Neuronal stem cell (in vitro differentiated cells): ENCODE data around the gene PPIE.
A peak's percentile ranks its signal among the peaks of the same experiment; 100 is the strongest.

Experiments used
- DNase-seq: peaks from one replicate; pipeline ENCODE4 v3.0.0-alpha.2; 2013; ENCODE audit warnings: low spot score
- H2AFZ ChIP-seq: one replicate; pipeline ENCODE4 v1.6.1; 2013; ENCODE audit warnings: mild to moderate bottlenecking, low read length, inconsistent platforms
- H2AK5ac ChIP-seq: 2 replicates; pipeline ENCODE4 v1.6.1; 2013; ENCODE audit warnings: low read depth, mild to moderate bottlenecking, inconsistent platforms, low read length, moderate library complexity, mixed read lengths
- H2BK120ac ChIP-seq: 2 replicates; pipeline ENCODE4 v1.6.1; 2013; ENCODE audit warnings: low read depth, mild to moderate bottlenecking, inconsistent platforms, low read length, moderate library complexity, mixed read lengths
- H2BK12ac ChIP-seq: one replicate; pipeline ENCODE4 v1.6.1; 2013; ENCODE audit warnings: low read length, inconsistent platforms
- H2BK15ac ChIP-seq: 2 replicates; pipeline ENCODE4 v1.6.1; 2013; ENCODE audit warnings: mild to moderate bottlenecking, low read length, inconsistent platforms, mixed read lengths
- H2BK5ac ChIP-seq: one replicate; pipeline ENCODE4 v1.6.1; 2013; ENCODE audit warnings: inconsistent platforms, mild to moderate bottlenecking, low read length, moderate library complexity
- H3K14ac ChIP-seq: one replicate; pipeline ENCODE4 v1.6.1; 2013; ENCODE audit warnings: low read length, inconsistent platforms
- H3K18ac ChIP-seq: 2 replicates; pipeline ENCODE4 v1.6.1; 2013; ENCODE audit warnings: low read length, inconsistent platforms
- H3K23ac ChIP-seq: 2 replicates; pipeline ENCODE4 v1.6.1; 2013; ENCODE audit warnings: low read depth, mild to moderate bottlenecking, mixed read lengths, low read length, inconsistent platforms; ENCODE audit not compliant: poor library complexity
- H3K27ac ChIP-seq: replicated peaks from 3 replicates; pipeline ENCODE4 v1.5.1; 2013; ENCODE audit warnings: low read length, inconsistent platforms
- H3K27me3 ChIP-seq, 3 experiments: 2 replicates each; pipeline ENCODE4 v1.6.1; 2013; ENCODE audit warnings: low read length in 3 of 3, mild to moderate bottlenecking in 2 of 3, inconsistent platforms in 1 of 3, low read depth in 1 of 3, mixed read lengths in 1 of 3, moderate library complexity in 1 of 3; ENCODE audit not compliant: control insufficient read depth in 3 of 3, insufficient read depth in 3 of 3
- H3K36me3 ChIP-seq, 2 donors: replicated peaks in 1 of 2; 2 replicates each; pipeline ENCODE4 v1.6.1; 2013; ENCODE audit warnings: low read length in 2 of 2; ENCODE audit not compliant: control insufficient read depth in 2 of 2, insufficient read depth in 2 of 2
- H3K4ac ChIP-seq: 2 replicates; pipeline ENCODE4 v1.6.1; 2013; ENCODE audit warnings: inconsistent platforms, mild to moderate bottlenecking, low read length, moderate library complexity
- H3K4me1 ChIP-seq, 2 donors: 1 replicate in 1 of 2; 2 replicates in 1 of 2; pipeline ENCODE4 v1.6.1; 2013; ENCODE audit warnings: low read length in 2 of 2, low read depth in 1 of 2; ENCODE audit not compliant: control insufficient read depth in 2 of 2, insufficient read depth in 1 of 2
- H3K4me2 ChIP-seq: one replicate; pipeline ENCODE4 v1.6.1; 2013; ENCODE audit warnings: mild to moderate bottlenecking, low read length, inconsistent platforms; ENCODE audit not compliant: insufficient read depth, poor library complexity, severe bottlenecking
- H3K4me3 ChIP-seq, 2 donors: 2 replicates each; pipeline ENCODE4 v1.5.1; 2013; ENCODE audit warnings: low read length in 2 of 2, mild to moderate bottlenecking in 2 of 2, inconsistent platforms in 1 of 2, moderate library complexity in 1 of 2
- H3K79me1 ChIP-seq: one replicate; pipeline ENCODE4 v1.6.1; 2013; ENCODE audit warnings: low read depth, mild to moderate bottlenecking, inconsistent platforms, low read length, moderate library complexity
- H3K9ac ChIP-seq: one replicate; pipeline ENCODE4 v1.6.1; 2013; ENCODE audit warnings: mild to moderate bottlenecking, low read depth, low read length, inconsistent platforms; ENCODE audit not compliant: poor library complexity
- H3K9me3 ChIP-seq, 2 donors: replicated peaks in 1 of 2; 2 replicates each; pipeline versions ENCODE3 to v1.6.1; 2013; ENCODE audit warnings: low read length in 2 of 2, mild to moderate bottlenecking in 2 of 2, inconsistent platforms in 1 of 2, low read depth in 1 of 2, mixed read lengths in 1 of 2, moderate library complexity in 1 of 2; ENCODE audit not compliant: control insufficient read depth in 2 of 2, insufficient read depth in 1 of 2
- H4K8ac ChIP-seq: one replicate; pipeline ENCODE4 v1.6.1; 2013; ENCODE audit warnings: low read depth, mild to moderate bottlenecking, inconsistent platforms, low read length, moderate library complexity
- H4K91ac ChIP-seq: one replicate; pipeline ENCODE4 v1.6.1; 2013; ENCODE audit warnings: low read length, low read depth, mild to moderate bottlenecking, inconsistent platforms; ENCODE audit not compliant: poor library complexity
- WGBS, 2 donors: extraction: QIAGEN DNeasy Blood & Tissue Kit; methylation state at CpG; one replicate each; pipeline ENCODE4 v1.1.7; 2013; ENCODE audit warnings: missing lambda C conversion rate in 2 of 2, mixed read lengths in 1 of 2; ENCODE audit not compliant: insufficient read length in 2 of 2, insufficient replicate concordance in 1 of 2; ENCODE audit errors: extremely low coverage in 2 of 2; 5-methylcytosine and 5-hydroxymethylcytosine counted together

The PPIE gene

DNA sequence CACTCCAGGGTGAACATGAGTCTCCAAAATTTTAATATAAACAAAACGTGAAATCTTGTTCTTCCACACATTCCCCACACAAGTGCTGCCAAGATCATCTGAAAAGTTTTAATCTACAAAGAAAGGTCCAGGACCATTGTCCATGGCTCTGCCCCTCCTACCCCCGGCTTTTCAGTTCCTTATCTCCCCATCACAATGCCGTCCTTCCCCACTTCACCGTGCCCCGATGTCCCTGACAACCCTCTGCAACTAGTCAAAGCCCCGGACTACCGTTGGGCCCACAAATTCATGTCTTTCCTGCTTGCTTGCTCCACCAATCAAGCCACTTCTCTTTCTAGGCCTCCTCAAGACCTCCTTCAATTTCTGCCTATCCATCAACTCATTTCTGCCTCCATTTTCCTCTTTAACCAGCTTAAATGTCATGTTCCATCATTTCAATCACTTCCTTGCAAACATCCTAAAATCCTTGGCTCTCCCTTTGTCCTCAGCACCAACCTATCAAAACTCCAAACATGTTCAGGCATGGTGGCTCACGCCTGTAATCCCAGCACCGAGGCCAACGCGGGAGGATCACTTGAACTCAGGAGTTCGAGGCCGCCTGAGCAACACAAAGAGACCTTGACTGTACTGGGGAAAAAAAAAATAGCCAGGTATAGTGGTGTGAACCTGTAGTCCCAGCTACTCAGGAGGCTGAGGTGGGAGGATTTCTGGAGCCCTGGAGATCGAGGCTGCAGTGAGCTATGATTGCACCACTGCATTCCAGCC is 64.0 kb downstream of the PPIE start:
- peaks cover 0 to 1% of the 10 kb centered on the region in 2 donors for H3K4me1 ChIP-seq
- H3K23ac ChIP-seq = no peak overlapping the region
- no peak overlapping the region for H2AK5ac ChIP-seq
- H3K79me1 ChIP-seq = no peaks in the 10 kb centered on the region
- DNase-seq = no peak
- no peaks in the 10 kb centered on the region for H3K36me3 ChIP-seq
- peak overlapping the region; percentile 53 for H2AFZ ChIP-seq
- no peak overlapping the region for H3K9ac ChIP-seq
- no peak overlapping the region for H3K27ac ChIP-seq
- H3K4me3 ChIP-seq = no peak overlapping the region
- H3K9me3 ChIP-seq = no peaks in the 10 kb centered on the region
- H2BK12ac ChIP-seq = no peak overlapping the region
- H3K4me2 ChIP-seq = no peak overlapping the region
- H2BK15ac ChIP-seq = no peak overlapping the region
- H3K14ac ChIP-seq = no peak overlapping the region
- no peak overlapping the region for H4K8ac ChIP-seq
- H2BK5ac ChIP-seq = no peak overlapping the region
- WGBS, 2 donors = no CpG with 5 or more reads among the region's 14 CpGs
- no peak overlapping the region for H4K91ac ChIP-seq
- H3K18ac ChIP-seq = no peak overlapping the region
- no peak overlapping the region for H3K4ac ChIP-seq
- peaks cover 0 to 3% (median 0%) of the 10 kb centered on the region in 3 experiments for H3K27me3 ChIP-seq
- no peak overlapping the region for H2BK120ac ChIP-seq

DNA sequence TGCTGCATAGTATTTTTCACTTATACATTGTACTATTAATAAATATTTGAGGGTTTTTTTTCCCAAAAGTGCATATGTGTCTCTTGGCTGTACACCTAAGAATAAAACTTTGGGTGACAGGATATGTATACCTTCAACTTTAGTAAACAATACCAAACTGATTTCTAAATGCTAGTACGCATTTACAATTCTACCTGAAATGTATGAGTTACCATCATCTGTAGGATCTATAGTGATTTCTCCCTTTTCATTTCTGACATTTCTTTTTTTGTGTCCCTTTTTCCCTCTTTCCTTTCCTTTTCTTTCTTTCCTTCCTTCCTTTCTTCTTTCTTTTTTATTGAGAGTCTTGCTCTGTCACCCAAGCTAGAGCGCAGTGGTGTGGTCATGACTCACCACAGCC is 66.7 kb downstream of the PPIE start:
- no peak overlapping the region for H3K23ac ChIP-seq
- H3K79me1 ChIP-seq = no peaks in the 10 kb centered on the region
- H3K9me3 ChIP-seq = peaks cover 0 to 2% of the 10 kb centered on the region in 2 donors
- H2BK12ac ChIP-seq = no peak overlapping the region
- H3K9ac ChIP-seq = no peak overlapping the region
- H3K18ac ChIP-seq = no peak overlapping the region
- no peak overlapping the region for H4K8ac ChIP-seq
- H2BK120ac ChIP-seq = no peak overlapping the region
- H2BK5ac ChIP-seq = no peak overlapping the region
- H3K27ac ChIP-seq = no peak overlapping the region
- no peak for DNase-seq
- H3K27me3 ChIP-seq = peaks cover 0 to 3% (median 0%) of the 10 kb centered on the region in 3 experiments
- peaks cover 0 to 1% of the 10 kb centered on the region in 2 donors for H3K4me1 ChIP-seq
- H3K4ac ChIP-seq = no peak overlapping the region
- H2AK5ac ChIP-seq = no peak overlapping the region
- no peaks in the 10 kb centered on the region for H3K36me3 ChIP-seq
- whole genome bisulfite sequencing, 2 donors = no CpG with 5 or more reads among the region's 2 CpGs
- no peak overlapping the region for H2AFZ ChIP-seq
- H3K14ac ChIP-seq = no peak overlapping the region
- no peak overlapping the region for H3K4me2 ChIP-seq
- H2BK15ac ChIP-seq = no peak overlapping the region
- H4K91ac ChIP-seq = no peak overlapping the region
- H3K4me3 ChIP-seq = no peak overlapping the region

DNA sequence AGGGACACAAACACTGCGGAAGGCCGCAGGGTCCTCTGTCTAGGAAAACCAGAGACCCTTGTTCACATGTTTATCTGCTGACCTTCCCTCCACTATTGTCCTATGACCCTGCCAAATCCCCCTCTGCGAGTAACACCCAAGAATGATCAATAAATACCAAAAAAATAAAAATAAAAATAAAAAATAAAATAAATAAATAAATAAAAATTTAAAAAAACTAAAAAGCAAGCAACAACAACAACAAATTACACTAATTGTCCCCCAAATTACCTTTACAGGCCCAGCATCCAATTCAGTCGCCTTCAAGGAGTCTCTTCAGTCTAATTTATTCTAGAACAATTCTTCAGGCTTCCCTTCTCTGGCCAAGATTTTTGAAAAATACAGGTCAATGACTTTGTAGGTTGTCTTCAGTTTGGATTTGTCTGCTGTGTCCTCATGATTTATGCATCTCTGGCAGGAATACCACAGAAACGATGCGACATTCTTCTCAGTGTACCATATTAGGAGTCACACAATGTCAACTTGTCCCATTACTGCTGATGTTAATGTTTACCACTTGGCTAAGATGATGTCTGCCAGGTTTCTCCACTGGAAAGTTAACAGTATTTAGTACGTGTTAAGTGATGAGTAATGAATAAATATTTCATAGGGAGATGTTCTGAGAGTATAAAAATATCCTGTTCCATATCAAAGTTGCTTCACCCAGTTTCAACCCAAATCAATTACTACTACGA is 70.3 kb downstream of the PPIE start:
- Histone ChIP-seq H4K91ac (no peak overlapping the region), H3K4ac (no peak overlapping the region)
- DNase-seq = no peak

DNA sequence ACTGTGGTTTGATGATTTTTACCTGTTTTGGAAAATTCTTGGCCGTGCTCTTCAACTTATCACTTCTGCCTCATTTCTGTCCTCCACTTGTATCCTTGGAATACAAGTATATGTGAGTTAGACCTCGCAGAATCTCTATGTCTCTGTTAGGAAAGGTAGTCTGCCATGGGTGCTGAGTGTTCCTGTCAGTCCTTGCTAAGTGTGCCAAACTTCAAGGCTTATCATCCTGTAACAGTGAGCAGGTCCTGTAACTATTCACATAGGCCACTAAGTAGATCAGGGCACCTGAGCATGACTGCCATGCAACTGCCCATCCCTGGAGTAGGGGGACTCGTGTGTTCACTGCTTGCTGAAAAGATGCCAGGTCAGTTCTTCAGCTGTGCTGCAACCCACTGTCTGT is 74.2 kb downstream of the PPIE start:
- DNase-seq = no peak
- no peak overlapping the region for H2BK12ac ChIP-seq
- no peaks in the 10 kb centered on the region for H3K79me1 ChIP-seq
- H4K8ac ChIP-seq = no peak overlapping the region
- H2BK15ac ChIP-seq = no peak overlapping the region
- H3K14ac ChIP-seq = no peak overlapping the region
- no peak overlapping the region for H3K4ac ChIP-seq
- peaks cover 0 to 5% (median 0%) of the 10 kb centered on the region in 3 experiments for H3K27me3 ChIP-seq
- H3K9me3 ChIP-seq = peaks cover 0 to 2% of the 10 kb centered on the region in 2 donors
- H3K36me3 ChIP-seq = no peaks in the 10 kb centered on the region
- no peak overlapping the region for H3K4me3 ChIP-seq
- no peak overlapping the region for H3K18ac ChIP-seq
- no CpG with 5 or more reads among the region's 3 CpGs for WGBS, 2 donors
- H3K27ac ChIP-seq = no peak overlapping the region
- H3K9ac ChIP-seq = no peak overlapping the region
- no peak overlapping the region for H2BK5ac ChIP-seq
- no peak overlapping the region for H4K91ac ChIP-seq
- peaks cover 0 to 7% of the 10 kb centered on the region in 2 donors for H3K4me1 ChIP-seq
- no peak overlapping the region for H3K23ac ChIP-seq
- H2AFZ ChIP-seq = no peak overlapping the region
- H3K4me2 ChIP-seq = no peak overlapping the region
- no peak overlapping the region for H2AK5ac ChIP-seq
- no peak overlapping the region for H2BK120ac ChIP-seq

More for the DNA sequence above, 70.3 kb downstream of the PPIE start:
- Histone ChIP-seq H2BK12ac (no peak overlapping the region), H3K9me3 (peaks cover 0 to 2% of the 10 kb centered on the region in 2 donors), H3K23ac (no peak overlapping the region), H2BK120ac (no peak overlapping the region), H3K27ac (no peak overlapping the region), H3K27me3 (no peaks in the 10 kb centered on the region), H3K9ac (no peak overlapping the region), H2AK5ac (no peak overlapping the region), H3K4me2 (no peak overlapping the region), H3K4me1 (no peaks in the 10 kb centered on the region), H2BK15ac (no peak overlapping the region), H3K79me1 (no peaks in the 10 kb centered on the region), H3K18ac (no peak overlapping the region), H3K14ac (no peak overlapping the region), H4K8ac (no peak overlapping the region), H2AFZ (no peak overlapping the region), H3K4me3 (no peak overlapping the region), H3K36me3 (no peaks in the 10 kb centered on the region), H2BK5ac (no peak overlapping the region)
- no CpG with 5 or more reads among the region's 8 CpGs for WGBS, 2 donors
